Stimulated activated memory B cell treated with anti-CD40 and anti-IgM and Interleukin-4, amounts not matched to agents 10 μg/mL and 1 μg/mL and 100 μg/mL, for 72 hours (primary cell): ENCODE measurements around the gene PAPLN.
"Not testable (repeated sequence)": the region's sequence is repeated elsewhere in the genome, so short reads cannot be mapped to it uniquely, and the experiment has no call there.

ENCODE experiments used
- ATAC-seq: fragments of 150-1000 bp; cut with Tn5 transposase; 2 replicates; pipeline ENCODE4 v1.10.0; 2021
- H3K27ac Mint-ChIP-seq: one replicate; pipeline ENCODE4 v1.8.0; 2022; ENCODE audit warnings: mild to moderate bottlenecking, mixed read lengths
- H3K27me3 Mint-ChIP-seq: one replicate; pipeline ENCODE4 v1.8.0; 2022; ENCODE audit warnings: mixed read lengths
- H3K36me3 Mint-ChIP-seq: one replicate; pipeline ENCODE4 v1.8.0; 2022; ENCODE audit warnings: mixed read lengths
- H3K4me1 Mint-ChIP-seq: one replicate; pipeline ENCODE4 v1.8.0; 2022; ENCODE audit warnings: mixed read lengths
- H3K4me3 Mint-ChIP-seq: one replicate; pipeline ENCODE4 v1.8.0; 2022; ENCODE audit warnings: mild to moderate bottlenecking, moderate library complexity, mixed read lengths
- H3K9me3 Mint-ChIP-seq: one replicate; pipeline ENCODE4 v1.8.0; 2022; ENCODE audit warnings: mixed read lengths

Gene PAPLN

GRCh38 chr14:73280903-73281302 is 43.6 kb downstream of the PAPLN start:
- Mint-ChIP-seq H3K9me3 (no peaks in the 10 kb centered on the region), H3K4me3 (no peak overlapping the region), H3K36me3 (peaks cover 59% of the 10 kb centered on the region), H3K4me1 (no peaks in the 10 kb centered on the region), H3K27me3 (no peaks in the 10 kb centered on the region), H3K27ac (no peak overlapping the region)
- ATAC-seq: no peak

- Mint-ChIP-seq H3K4me3 (no peak overlapping the region), H3K27ac (no peak overlapping the region), H3K4me1 (no peaks in the 10 kb centered on the region), H3K36me3 (peaks cover 49% of the 10 kb centered on the region), H3K9me3 (no peaks in the 10 kb centered on the region), H3K27me3 (no peaks in the 10 kb centered on the region)
- no peak for ATAC-seq
Measured at GRCh38 chr14:73283608-73284379, 46.5 kb downstream of the PAPLN start.

GRCh38 chr14:73285979-73286378 is 48.7 kb downstream of the PAPLN start:
- no peak for ATAC-seq
- Mint-ChIP-seq H3K4me3 (no peak overlapping the region), H3K4me1 (peaks cover 12% of the 10 kb centered on the region), H3K9me3 (no peaks in the 10 kb centered on the region), H3K27ac (no peak overlapping the region), H3K36me3 (peaks cover 31% of the 10 kb centered on the region), H3K27me3 (no peaks in the 10 kb centered on the region)

GRCh38 chr14:73286598-73286997 is 49.3 kb downstream of the PAPLN start:
- Mint-ChIP-seq H3K27me3 (no peaks in the 10 kb centered on the region), H3K4me1 (peaks cover 12% of the 10 kb centered on the region), H3K27ac (no peak overlapping the region), H3K36me3 (peaks cover 27% of the 10 kb centered on the region), H3K4me3 (no peak overlapping the region), H3K9me3 (no peaks in the 10 kb centered on the region)
- ATAC-seq: no peak

GRCh38 chr14:73287071-73287470 is 49.8 kb downstream of the PAPLN start:
- Mint-ChIP-seq H3K4me3 (no peak overlapping the region), H3K27me3 (no peaks in the 10 kb centered on the region), H3K9me3 (no peaks in the 10 kb centered on the region), H3K27ac (no peak overlapping the region), H3K4me1 (peaks cover 12% of the 10 kb centered on the region), H3K36me3 (peaks cover 22% of the 10 kb centered on the region)
- ATAC-seq: no peak

GRCh38 chr14:73289308-73289707 is 52.0 kb downstream of the PAPLN start:
- no peak overlapping the region for H3K27ac Mint-ChIP-seq

GRCh38 chr14:73289729-73290128 is 52.4 kb downstream of the PAPLN start:
- H3K4me3 Mint-ChIP-seq: no peak overlapping the region
- H3K9me3 Mint-ChIP-seq: no peaks in the 10 kb centered on the region
- no peak for ATAC-seq
- no peak overlapping the region for H3K27ac Mint-ChIP-seq
- H3K36me3 Mint-ChIP-seq: peaks cover 13% of the 10 kb centered on the region
- peaks cover 12% of the 10 kb centered on the region for H3K4me1 Mint-ChIP-seq
- no peaks in the 10 kb centered on the region for H3K27me3 Mint-ChIP-seq

More at GRCh38 chr14:73289308-73289707, 52.0 kb downstream of the PAPLN start:
- no peaks in the 10 kb centered on the region for H3K9me3 Mint-ChIP-seq
- peaks cover 15% of the 10 kb centered on the region for H3K36me3 Mint-ChIP-seq
- H3K27me3 Mint-ChIP-seq: no peaks in the 10 kb centered on the region
- no peak for ATAC-seq
- no peak overlapping the region for H3K4me3 Mint-ChIP-seq
- H3K4me1 Mint-ChIP-seq: peaks cover 12% of the 10 kb centered on the region

GRCh38 chr14:73290279-73290678 is 53.0 kb downstream of the PAPLN start:
- Mint-ChIP-seq H3K27ac (no peak overlapping the region), H3K4me3 (no peak overlapping the region), H3K36me3 (peaks cover 13% of the 10 kb centered on the region), H3K9me3 (no peaks in the 10 kb centered on the region), H3K4me1 (peaks cover 12% of the 10 kb centered on the region), H3K27me3 (no peaks in the 10 kb centered on the region)
- peak; percentile 85 for ATAC-seq

GRCh38 chr14:73293782-73294781 is 56.8 kb downstream of the PAPLN start:
- peaks cover 12% of the 10 kb centered on the region for H3K4me1 Mint-ChIP-seq
- H3K4me3 Mint-ChIP-seq: no peak overlapping the region
- ATAC-seq: no peak
- H3K27me3 Mint-ChIP-seq: no peaks in the 10 kb centered on the region
- H3K27ac Mint-ChIP-seq: no peak overlapping the region
- H3K36me3 Mint-ChIP-seq: peaks cover 7% of the 10 kb centered on the region
- H3K9me3 Mint-ChIP-seq: no peaks in the 10 kb centered on the region

GRCh38 chr14:73295198-73295796 is 58.0 kb downstream of the PAPLN start:
- peaks cover 7% of the 10 kb centered on the region for H3K36me3 Mint-ChIP-seq

GRCh38 chr14:73305499-73305898 is 68.2 kb downstream of the PAPLN start:
- H3K36me3 Mint-ChIP-seq: peaks cover 27% of the 10 kb centered on the region
- H3K27ac Mint-ChIP-seq: no peak overlapping the region
- no peaks in the 10 kb centered on the region for H3K27me3 Mint-ChIP-seq
- H3K4me3 Mint-ChIP-seq: no peak overlapping the region
- no peak for ATAC-seq
- peaks cover 37% of the 10 kb centered on the region for H3K4me1 Mint-ChIP-seq
- H3K9me3 Mint-ChIP-seq: peaks cover 6% of the 10 kb centered on the region

More at GRCh38 chr14:73295198-73295796, 58.0 kb downstream of the PAPLN start:
- Mint-ChIP-seq H3K27me3 (no peaks in the 10 kb centered on the region), H3K4me1 (peaks cover 4% of the 10 kb centered on the region), H3K27ac (no peak overlapping the region), H3K9me3 (no peaks in the 10 kb centered on the region), H3K4me3 (no peak overlapping the region)
- no peak for ATAC-seq

GRCh38 chr14:73307261-73307660 is 70.0 kb downstream of the PAPLN start:
- Mint-ChIP-seq H3K27me3 (no peaks in the 10 kb centered on the region), H3K27ac (peak overlapping the region; percentile 38), H3K4me1 (peaks cover 49% of the 10 kb centered on the region), H3K9me3 (peaks cover 6% of the 10 kb centered on the region), H3K4me3 (no peak overlapping the region), H3K36me3 (peaks cover 27% of the 10 kb centered on the region)
- no peak for ATAC-seq

GRCh38 chr14:73309207-73309606 is 71.9 kb downstream of the PAPLN start:
- not testable (repeated sequence) for H3K27me3 Mint-ChIP-seq, H3K9me3 Mint-ChIP-seq, ATAC-seq, H3K4me3 Mint-ChIP-seq, H3K27ac Mint-ChIP-seq
- peaks cover 27% of the 10 kb centered on the region for H3K36me3 Mint-ChIP-seq
- peaks cover 38% of the 10 kb centered on the region for H3K4me1 Mint-ChIP-seq

GRCh38 chr14:73311708-73312030 is 74.4 kb downstream of the PAPLN start:
- Mint-ChIP-seq H3K36me3 (peaks cover 30% of the 10 kb centered on the region), H3K4me3 (no peak overlapping the region), H3K9me3 (peaks cover 6% of the 10 kb centered on the region), H3K27me3 (no peaks in the 10 kb centered on the region), H3K27ac (no peak overlapping the region), H3K4me1 (peaks cover 28% of the 10 kb centered on the region)
- no peak for ATAC-seq

GRCh38 chr14:73312687-73313086 is 75.4 kb downstream of the PAPLN start:
- Mint-ChIP-seq H3K27ac (no peak overlapping the region), H3K27me3 (no peaks in the 10 kb centered on the region), H3K36me3 (peaks cover 22% of the 10 kb centered on the region), H3K9me3 (peaks cover 6% of the 10 kb centered on the region), H3K4me3 (no peak overlapping the region), H3K4me1 (peaks cover 22% of the 10 kb centered on the region)
- no peak for ATAC-seq
